IPS-15b (cell line): ENCODE results near the gene ANAPC2.

ENCODE experiments used
- H3K27me3 ChIP-seq: one replicate; pipeline ENCODE4 v1.6.1; 2013; ENCODE audit warnings: low read length; ENCODE audit not compliant: control insufficient read depth, insufficient read depth
- H3K36me3 ChIP-seq: one replicate; pipeline ENCODE4 v1.6.1; 2013; ENCODE audit warnings: low read length; ENCODE audit not compliant: control insufficient read depth, insufficient read depth
- H3K4me1 ChIP-seq: one replicate; pipeline ENCODE4 v1.6.1; 2013; ENCODE audit warnings: mild to moderate bottlenecking, low read length; ENCODE audit not compliant: control insufficient read depth, insufficient read depth
- H3K4me3 ChIP-seq: one replicate; pipeline ENCODE4 v1.5.1; 2013; ENCODE audit warnings: low read depth, low read length
- H3K9ac ChIP-seq: one replicate; pipeline ENCODE4 v1.6.1; 2013; ENCODE audit warnings: low read depth, mild to moderate bottlenecking, low read length
- H3K9me3 ChIP-seq: one replicate; pipeline ENCODE4 v1.6.1; 2013; ENCODE audit warnings: mild to moderate bottlenecking, low read length; ENCODE audit not compliant: control insufficient read depth, insufficient read depth

Gene ANAPC2

GRCh38 chr9:137230705-137231371 lies 42.5 kb upstream of the ANAPC2 start, which contains the start of gene SLC34A3:
TSS of gene SLC34A3 (plus strand) at chr9:137230901. CDS start at chr9:137231703, 802 bp downstream.
- H3K4me3 ChIP-seq: no peak within 1 kb of the TSS
- H3K9ac ChIP-seq: no peak within 1 kb of the TSS
- no peaks in the 10 kb centered on the region for H3K9me3 ChIP-seq
- H3K36me3 ChIP-seq: no peaks in the 10 kb centered on the region
- H3K27me3 ChIP-seq: no peaks in the 10 kb centered on the region
- no peaks in the 10 kb centered on the region for H3K4me1 ChIP-seq

GRCh38 chr9:137229903-137230704 lies 41.7 kb upstream of the ANAPC2 start:
- H3K4me1 ChIP-seq: no peaks in the 10 kb centered on the region
- no peaks in the 10 kb centered on the region for H3K9me3 ChIP-seq
- no peak overlapping the region for H3K9ac ChIP-seq
- no peak overlapping the region for H3K4me3 ChIP-seq
- H3K36me3 ChIP-seq: no peaks in the 10 kb centered on the region
- H3K27me3 ChIP-seq: no peaks in the 10 kb centered on the region

GRCh38 chr9:137228968-137229896 lies 40.9 kb upstream of the ANAPC2 start:
- no peaks in the 10 kb centered on the region for H3K36me3 ChIP-seq
- no peak overlapping the region for H3K4me3 ChIP-seq

GRCh38 chr9:137228506-137228967 lies 40.2 kb upstream of the ANAPC2 start:
- no peaks in the 10 kb centered on the region for H3K4me1 ChIP-seq
- no peaks in the 10 kb centered on the region for H3K9me3 ChIP-seq
- no peak overlapping the region for H3K4me3 ChIP-seq
- no peaks in the 10 kb centered on the region for H3K36me3 ChIP-seq
- H3K27me3 ChIP-seq: no peaks in the 10 kb centered on the region
- H3K9ac ChIP-seq: no peak overlapping the region

More at GRCh38 chr9:137228968-137229896, 40.9 kb upstream of the ANAPC2 start:
- Histone ChIP-seq H3K4me1 (no peaks in the 10 kb centered on the region), H3K9me3 (no peaks in the 10 kb centered on the region), H3K9ac (no peak overlapping the region), H3K27me3 (no peaks in the 10 kb centered on the region)

GRCh38 chr9:137227853-137228505 lies 39.6 kb upstream of the ANAPC2 start:
- H3K36me3 ChIP-seq: no peaks in the 10 kb centered on the region
- no peaks in the 10 kb centered on the region for H3K4me1 ChIP-seq
- no peak overlapping the region for H3K9ac ChIP-seq
- no peaks in the 10 kb centered on the region for H3K27me3 ChIP-seq
- peak overlapping the region; percentile 28 for H3K4me3 ChIP-seq
- no peaks in the 10 kb centered on the region for H3K9me3 ChIP-seq

GRCh38 chr9:137227054-137227852 lies 38.9 kb upstream of the ANAPC2 start, which contains the start of gene RNF224:
TSS of gene RNF224 (plus strand) at chr9:137227502. CDS start at chr9:137228336, 834 bp downstream.
- H3K9ac ChIP-seq: no peak within 1 kb of the TSS
- no peaks in the 10 kb centered on the region for H3K4me1 ChIP-seq
- H3K36me3 ChIP-seq: no peaks in the 10 kb centered on the region
- H3K4me3 ChIP-seq: peak within 1 kb of the TSS; percentile 28
- no peaks in the 10 kb centered on the region for H3K27me3 ChIP-seq
- no peaks in the 10 kb centered on the region for H3K9me3 ChIP-seq

GRCh38 chr9:137226338-137227053 lies 38.1 kb upstream of the ANAPC2 start:
- no peaks in the 10 kb centered on the region for H3K9me3 ChIP-seq
- H3K36me3 ChIP-seq: no peaks in the 10 kb centered on the region
- H3K4me1 ChIP-seq: no peaks in the 10 kb centered on the region
- no peaks in the 10 kb centered on the region for H3K27me3 ChIP-seq
- H3K9ac ChIP-seq: no peak overlapping the region
- H3K4me3 ChIP-seq: no peak overlapping the region

GRCh38 chr9:137225699-137226331 lies 37.5 kb upstream of the ANAPC2 start:
- Histone ChIP-seq H3K36me3 (no peaks in the 10 kb centered on the region), H3K4me3 (no peak overlapping the region), H3K4me1 (no peaks in the 10 kb centered on the region), H3K27me3 (no peaks in the 10 kb centered on the region), H3K9ac (no peak overlapping the region), H3K9me3 (no peaks in the 10 kb centered on the region)

GRCh38 chr9:137224830-137225694 lies 36.7 kb upstream of the ANAPC2 start, which contains the start of gene CYSRT1:
TSS of gene CYSRT1 (plus strand) at chr9:137225174. CDS start at chr9:137225622, 448 bp downstream.
- Histone ChIP-seq H3K4me1 (no peaks in the 10 kb centered on the region), H3K27me3 (no peaks in the 10 kb centered on the region), H3K9me3 (no peaks in the 10 kb centered on the region), H3K9ac (peak within 1 kb of the TSS; percentile 85), H3K4me3 (peak within 1 kb of the TSS; percentile 65), H3K36me3 (no peaks in the 10 kb centered on the region)
